ENCODE measurements around the gene CYTH3.

The CYTH3 gene

DNA sequence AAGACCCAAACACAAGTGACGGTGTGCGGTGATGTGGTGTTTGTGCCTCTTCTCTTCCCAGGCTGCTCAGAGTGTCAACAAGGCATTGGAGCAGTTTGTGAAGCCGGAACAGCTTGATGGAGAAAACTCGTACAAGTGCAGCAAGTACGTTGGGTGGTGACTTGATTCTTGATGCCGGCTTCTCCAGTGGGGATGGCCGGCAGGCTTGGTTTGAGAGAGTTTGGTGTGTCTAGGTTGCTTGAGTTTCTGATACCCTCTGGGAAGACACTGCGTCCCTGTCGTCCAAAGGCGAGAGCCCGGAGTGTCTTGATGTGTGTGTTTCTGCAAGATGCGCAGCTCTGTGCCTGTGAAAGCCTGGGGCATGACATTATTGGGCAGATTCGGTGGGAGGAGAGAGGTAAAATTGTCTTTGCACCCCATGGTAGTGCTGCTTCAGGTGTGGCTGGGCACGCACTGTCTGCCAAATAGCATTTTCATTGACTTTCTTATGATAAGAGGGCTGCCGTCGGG lies 129.5 kb downstream of the CYTH3 start:
- DNase-seq: no peak

DNA sequence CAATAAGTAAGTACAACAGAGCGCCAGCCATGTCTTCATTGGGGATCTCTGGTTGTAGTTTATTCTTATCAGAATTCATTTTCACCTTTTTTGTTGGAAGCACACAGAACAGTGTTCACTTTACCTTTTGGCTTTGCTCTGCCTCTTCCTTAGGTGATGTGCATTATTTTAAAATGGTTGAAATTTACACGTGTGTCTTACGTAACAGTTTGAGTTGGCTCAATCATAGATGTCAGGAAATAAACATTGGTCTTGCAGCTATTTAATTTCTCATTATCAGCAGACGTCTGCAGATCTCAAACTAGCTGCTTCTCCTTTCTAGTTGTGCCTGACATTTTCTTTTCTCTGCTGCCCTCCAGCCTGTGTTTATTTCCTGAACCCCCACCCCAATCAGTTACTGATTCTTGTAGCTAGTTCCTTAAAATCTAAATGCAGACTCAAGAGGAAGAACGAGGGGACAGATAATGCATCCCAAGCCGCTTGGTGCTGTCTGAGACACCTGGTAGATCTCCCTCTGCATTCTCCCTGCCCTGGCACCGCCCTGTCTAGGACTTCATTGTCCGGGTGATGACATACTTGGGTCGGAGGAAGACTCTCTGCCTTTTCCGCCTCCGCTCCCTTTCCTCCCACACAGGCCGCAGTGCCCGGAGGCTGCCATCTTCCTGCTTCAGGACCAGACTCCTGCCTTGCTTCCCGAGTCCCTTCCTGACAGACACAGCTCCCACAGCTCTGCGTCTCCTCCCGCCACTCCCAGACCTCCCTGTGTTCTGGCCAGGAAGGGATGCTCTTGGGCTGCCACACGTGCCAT lies 133.0 kb downstream of the CYTH3 start:
- DNase-seq: no peak

DNA sequence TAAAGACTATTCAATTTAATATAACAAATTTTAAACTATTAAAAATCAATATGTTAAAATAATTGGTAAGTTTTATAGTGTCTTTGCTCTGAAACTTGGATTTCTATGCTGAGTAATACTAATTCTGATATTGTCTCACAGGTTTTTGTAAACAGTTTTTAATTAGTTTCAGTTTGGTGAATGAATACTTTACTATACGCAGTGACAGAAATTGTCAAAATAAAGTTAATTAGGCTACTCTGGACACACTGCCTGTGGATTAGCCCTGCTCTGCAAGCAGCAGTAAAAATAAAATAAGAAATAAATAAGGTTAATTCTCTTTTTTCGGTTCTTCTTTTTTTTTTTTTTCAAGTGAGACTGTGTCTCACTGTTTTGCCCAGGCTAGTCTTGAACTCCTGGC lies 135.9 kb downstream of the CYTH3 start:
- DNase-seq: no peak

DNA sequence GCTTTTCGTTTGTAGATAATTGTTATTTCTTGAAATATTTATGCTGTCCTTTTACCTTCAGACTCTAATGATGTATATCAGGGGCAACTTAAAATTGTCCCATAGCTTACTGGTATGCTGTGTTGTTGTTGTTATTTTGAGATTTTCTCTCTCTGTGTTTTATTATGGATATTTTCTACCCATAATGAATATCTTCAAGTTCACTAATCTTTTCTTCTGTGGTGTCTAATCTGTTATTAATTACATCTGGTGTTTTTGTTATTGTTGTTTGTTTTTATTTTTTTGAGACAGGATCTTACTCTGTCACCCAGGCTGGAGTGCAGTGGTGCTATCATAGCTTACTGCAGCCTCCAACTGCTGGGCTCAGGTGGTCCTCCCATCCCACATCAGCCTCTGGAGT lies 139.2 kb downstream of the CYTH3 start:
- DNase-seq: no peak

DNA sequence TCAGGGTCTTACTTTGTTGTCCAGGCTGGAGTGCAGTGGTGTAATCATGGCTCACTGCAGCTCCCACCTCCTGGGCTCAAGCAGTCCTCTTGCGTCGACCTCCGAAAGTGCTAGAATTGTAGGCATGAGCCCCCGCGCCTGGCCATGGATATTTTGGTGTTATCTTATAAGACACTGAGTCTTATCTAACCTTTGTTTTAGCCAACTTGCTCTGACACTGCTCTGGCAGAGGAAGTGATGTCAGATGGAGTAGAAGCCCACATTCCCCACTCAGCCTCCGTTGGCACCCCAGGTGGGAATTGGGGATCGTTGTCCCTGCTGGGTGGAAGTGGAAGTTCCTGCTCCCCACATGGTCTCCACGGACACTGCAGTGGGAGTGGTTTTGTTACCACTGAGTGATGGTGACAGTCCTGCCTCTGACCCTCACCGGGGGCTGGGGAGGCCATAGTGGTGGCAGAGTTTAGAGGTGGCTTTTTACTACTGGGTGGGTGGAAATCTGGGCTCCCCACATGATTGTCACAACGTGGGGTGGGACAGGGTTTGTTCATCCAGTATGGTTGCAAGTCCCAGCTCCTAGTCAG lies 142.3 kb downstream of the CYTH3 start:
- DNase-seq: no peak

DNA sequence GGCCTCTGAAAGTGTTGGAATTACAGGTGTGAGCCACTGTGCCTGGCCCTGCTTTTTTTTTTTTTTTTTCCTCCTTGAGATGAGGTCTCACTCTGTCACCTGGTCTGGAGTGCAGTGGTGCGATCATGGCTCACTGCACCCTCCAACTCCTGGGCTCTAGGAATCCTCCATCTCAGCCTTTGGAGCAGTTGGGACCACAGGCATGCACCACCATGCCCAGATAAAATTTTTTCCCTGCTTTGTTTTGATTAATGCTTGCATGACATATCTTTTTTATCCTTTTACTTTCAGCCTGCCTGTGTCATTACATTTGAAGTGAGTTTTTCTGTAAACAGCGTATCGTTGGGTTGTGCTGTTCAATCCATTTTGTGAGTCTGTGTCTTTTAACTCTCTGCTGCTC lies 144.2 kb downstream of the CYTH3 start:
- no peak for DNase-seq

DNA sequence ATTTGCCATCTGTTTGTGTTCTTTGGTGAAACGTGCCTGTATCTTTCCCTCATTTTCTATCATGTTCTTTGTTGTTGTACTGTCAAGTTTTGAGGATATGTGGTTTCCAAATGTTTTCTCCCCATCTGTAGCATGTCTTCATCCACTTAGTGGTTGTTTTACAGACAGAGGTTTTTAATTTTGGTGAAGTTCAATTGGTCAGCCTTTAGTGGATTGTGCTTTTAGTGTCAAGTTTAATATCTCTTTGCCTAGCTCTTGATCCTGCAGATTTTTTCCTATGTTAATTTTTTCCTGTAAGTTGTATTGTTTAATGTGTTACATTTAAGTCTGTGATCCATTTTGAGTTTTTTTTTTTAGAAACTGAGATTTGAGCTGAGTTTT lies 145.3 kb downstream of the CYTH3 start:
- DNase-seq: no peak

DNA sequence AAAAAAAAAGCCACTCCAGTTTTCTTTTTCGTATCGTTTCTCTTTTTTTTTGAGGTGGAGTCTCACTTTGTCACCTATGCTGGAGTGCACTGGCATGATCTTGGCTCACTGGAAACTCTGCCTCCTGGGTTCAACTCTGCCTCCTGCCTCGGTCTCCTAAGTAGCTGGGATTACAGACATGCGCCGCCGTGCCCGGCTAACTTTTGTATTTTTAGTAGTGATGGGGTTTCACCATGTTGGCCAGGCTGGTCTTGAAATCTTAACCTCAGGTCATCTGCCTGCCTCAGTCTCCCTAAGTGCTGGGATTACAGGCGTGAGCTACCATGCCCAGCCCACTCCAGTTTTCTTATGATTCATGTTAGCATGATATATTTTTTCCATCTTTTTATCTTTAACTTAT lies 148.6 kb downstream of the CYTH3 start:
- DNase-seq: no peak

DNA sequence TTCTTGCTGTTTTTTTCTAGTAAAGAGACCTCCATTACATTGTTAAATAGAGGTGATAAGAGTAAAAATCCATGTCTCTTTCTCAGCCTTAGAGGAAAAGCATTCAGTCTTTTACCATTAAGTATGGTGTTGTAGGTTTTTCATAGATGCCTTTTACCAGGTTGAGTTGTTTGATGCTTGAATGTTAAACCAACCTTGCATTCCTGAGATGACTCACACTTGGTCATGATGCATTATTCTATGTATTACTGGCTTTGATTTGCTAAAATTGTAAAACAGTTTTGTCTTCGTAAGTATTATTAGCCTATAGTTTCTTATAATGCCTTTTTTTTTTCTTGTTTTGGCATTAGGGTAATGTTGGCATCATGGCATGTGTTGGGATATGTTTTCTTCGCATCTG lies 151.3 kb downstream of the CYTH3 start:
- no peak for DNase-seq

DNA sequence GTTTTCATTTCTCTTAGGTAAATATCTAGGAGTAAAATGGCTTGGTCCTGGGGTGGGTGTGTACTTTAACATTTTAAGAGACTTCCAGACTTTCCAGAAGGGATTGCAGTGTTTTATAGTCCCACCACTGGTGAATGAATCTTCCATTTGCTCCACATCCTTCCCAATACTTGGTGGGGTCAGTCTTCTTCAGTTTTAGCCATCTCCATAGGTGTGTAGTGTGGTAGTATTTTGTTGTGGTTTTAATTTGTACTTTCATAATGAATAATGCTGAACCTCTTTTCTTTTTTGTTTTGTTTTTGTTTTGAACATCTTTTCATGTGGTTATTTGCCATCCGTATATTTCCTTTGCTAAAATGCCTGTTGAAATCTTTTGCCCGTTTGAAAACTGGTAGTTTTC lies 154.9 kb downstream of the CYTH3 start:
- DNase-seq: no peak

DNA sequence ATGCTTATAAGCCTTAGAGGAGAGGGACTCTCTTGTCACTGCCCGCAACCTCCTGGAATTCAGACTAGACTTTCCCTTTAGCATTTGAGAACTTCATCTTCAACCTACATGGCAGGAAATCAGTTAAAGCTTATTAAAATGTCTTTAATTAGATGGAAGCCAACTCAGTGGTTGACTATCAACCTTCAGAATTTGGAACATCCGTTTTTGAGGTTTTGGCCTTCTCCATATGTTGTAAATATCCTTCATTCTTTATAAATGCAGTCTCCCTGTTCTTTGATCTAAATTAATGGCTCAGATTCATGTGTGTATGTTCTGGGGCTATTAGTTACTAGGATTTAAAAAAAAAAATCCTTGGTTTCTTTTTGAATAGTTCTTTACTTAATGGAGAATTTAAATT lies 156.2 kb downstream of the CYTH3 start:
- no peak for DNase-seq
